Body of pancreas (tissue), 4 donors: ENCODE results near the gene HSF2BP.

Experiments
- CTCF ChIP-seq, 7 experiments: fragments of 450-650 bp in 4 of 7; fragments of 200-600 bp in 3 of 7; sonication (generic) in 3 of 7; IDR thresholded peaks; one replicate each; pipeline ENCODE4 v1.5.1; 2016 to 2019; ENCODE audit warnings: antibody characterized with exemption in 7 of 7
- POLR2A ChIP-seq, 3 donors: fragments of 450-650 bp; IDR thresholded peaks; one replicate each; pipeline ENCODE4 v1.6.1; 2016; ENCODE audit warnings: antibody characterized with exemption in 3 of 3, mild to moderate bottlenecking in 2 of 3

GRCh38 chr21:43652616-43653015 lies 6.7 kb downstream of the HSF2BP start:
- no peak for TF ChIP-seq POLR2A (IDR thresholded peaks at IDR 0.05)
- TF ChIP-seq CTCF (IDR thresholded peaks at IDR 0.05), result no peak
